Peyer's patch (tissue), 4 donors: ENCODE data around the gene MALL. TPM values are rescaled to one million over a fixed set of nuclear protein-coding genes. Genes with fewer than 3 reads are reported as not detected.
"Not testable (repeated sequence)": the region's sequence is repeated elsewhere in the genome, so short reads cannot be mapped to it uniquely, and the experiment has no call there.

ENCODE experiments used
- DNase-seq, 3 donors: peaks; one replicate each; pipeline ENCODE4 v3.0.0-alpha.2; 2017 to 2019
- H3K27ac ChIP-seq, 4 donors: fragments of 200-600 bp; sonication (generic); one replicate each; pipeline ENCODE4 v1.5.1; 2016 to 2019
- H3K27me3 ChIP-seq, 2 donors: fragments of 200-600 bp; sonication (generic); one replicate each; pipeline ENCODE4 v1.5.1; 2019
- H3K36me3 ChIP-seq, 3 donors: fragments of 200-600 bp; sonication (generic); one replicate each; pipeline ENCODE4 v1.5.1; 2016 to 2019
- H3K4me1 ChIP-seq, 4 donors: fragments of 200-600 bp; sonication (generic); one replicate each; pipeline ENCODE4 v1.5.1; 2016 to 2019
- H3K4me3 ChIP-seq, 4 donors: fragments of 200-600 bp; sonication (generic); 1 replicate in 3 of 4; 2 replicates in 1 of 4; pipeline ENCODE4 v1.5.1; 2016 to 2019; ENCODE audit warnings: mild to moderate bottlenecking in 1 of 4
- H3K9me3 ChIP-seq, 4 donors: fragments of 200-600 bp; sonication (generic); one replicate each; pipeline ENCODE4 v1.5.1; 2016 to 2019; ENCODE audit warnings: mild to moderate bottlenecking in 1 of 4
- small RNA-seq, 2 donors: library from RNA; depleted of rRNA; stranded (forward); fragments of <200 nt; gene quantifications; one replicate each; pipeline ENCODE3, GENCODE V24; 2016
- total RNA-seq, 4 donors: library from RNA; depleted of rRNA; stranded (reverse); fragments of >200 nt; gene quantifications; one replicate each; pipeline ENCODE4 v1.1.0, GENCODE V29; 2016

MALL gene
- total RNA-seq, 4 donors from 2014 or later: 40.4 to 814 (median 603) TPM

DNA sequence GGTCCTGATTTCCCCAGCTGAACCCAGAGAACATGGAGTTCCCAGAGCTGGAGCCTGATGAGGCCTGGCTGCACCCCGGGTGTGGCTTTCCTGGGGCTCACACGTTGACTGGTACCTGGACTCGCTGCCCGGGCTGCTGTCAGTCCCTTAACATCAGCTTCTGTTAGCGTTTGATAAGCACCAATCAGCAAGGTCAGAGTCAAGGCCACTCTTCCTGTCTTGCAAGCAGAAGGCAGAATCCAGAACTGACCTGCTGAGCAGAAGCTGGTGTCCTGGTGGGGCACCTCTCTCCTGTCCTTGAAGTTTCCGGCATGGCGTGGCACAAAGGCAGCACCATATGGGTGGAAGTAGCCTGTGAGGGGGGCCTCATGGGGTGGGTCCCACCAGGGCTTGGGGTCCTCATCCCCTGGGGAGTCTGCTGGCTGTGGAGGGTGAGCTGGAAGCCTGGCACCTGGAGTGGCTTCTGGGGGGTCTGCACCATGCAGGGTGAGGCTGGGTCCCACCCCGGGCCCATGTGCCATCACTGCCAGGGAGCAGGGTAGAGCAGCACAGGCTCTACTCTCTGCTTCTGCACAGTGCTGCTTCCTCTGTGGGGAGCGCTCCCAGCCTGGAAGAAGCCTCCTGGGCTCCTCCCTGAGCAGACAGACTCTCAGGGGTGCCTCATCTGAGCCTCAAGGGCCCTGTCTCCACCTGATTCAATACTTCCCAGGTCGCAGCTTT, 73.5 kb downstream of the MALL start:
- H3K9me3 ChIP-seq, H3K27ac ChIP-seq, H3K36me3 ChIP-seq, H3K4me1 ChIP-seq, H3K27me3 ChIP-seq, H3K4me3 ChIP-seq, DNase-seq: not testable (repeated sequence)

DNA sequence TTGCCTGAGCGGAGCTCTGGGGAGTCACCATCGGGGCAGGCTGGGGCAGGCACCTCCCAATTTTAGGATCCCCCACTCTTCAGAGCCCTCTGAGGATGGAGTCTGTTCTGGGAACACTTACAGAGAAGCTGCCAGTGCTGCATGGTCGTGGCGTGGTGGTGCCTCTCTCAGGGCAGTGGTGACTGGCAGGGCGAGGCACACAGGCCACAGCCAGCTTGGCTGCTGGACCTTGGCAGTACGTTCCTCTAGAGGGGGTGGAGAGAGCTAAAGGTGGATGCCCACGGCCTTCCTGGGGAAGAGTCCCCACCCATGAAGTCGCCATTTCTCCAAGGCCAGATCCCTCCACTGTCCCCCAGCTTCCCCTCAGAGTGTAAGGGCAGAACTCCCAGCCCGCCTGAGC, 78.3 kb downstream of the MALL start:
- H3K9me3 ChIP-seq, H3K4me1 ChIP-seq, H3K27me3 ChIP-seq, H3K36me3 ChIP-seq, DNase-seq, H3K4me3 ChIP-seq, H3K27ac ChIP-seq: not testable (repeated sequence)

GRCh38 chr2:110035384-110035783, 80.2 kb downstream of the MALL start:
- H3K4me3 ChIP-seq, DNase-seq, H3K36me3 ChIP-seq, H3K4me1 ChIP-seq, H3K9me3 ChIP-seq, H3K27me3 ChIP-seq, H3K27ac ChIP-seq: not testable (repeated sequence)

DNA sequence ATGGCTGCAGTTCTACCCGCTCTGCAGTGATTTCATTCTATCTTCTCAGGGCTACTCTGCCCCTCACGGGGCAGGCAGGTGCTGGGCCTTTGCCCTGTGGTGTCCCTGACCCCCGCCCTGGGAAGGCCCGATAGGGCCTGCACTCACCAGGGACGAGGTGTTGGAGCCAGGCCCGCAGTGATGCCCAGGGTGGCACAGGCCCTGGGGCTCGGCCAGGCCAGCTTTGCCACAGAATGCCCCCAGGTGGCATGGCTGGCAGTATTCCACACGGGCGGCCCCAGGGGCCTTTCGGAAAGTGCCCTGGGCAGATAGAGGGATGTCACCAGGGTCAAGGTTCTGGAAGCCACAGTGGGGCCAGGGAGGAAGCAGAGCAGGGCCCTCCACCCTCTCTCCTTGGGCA, 80.7 kb downstream of the MALL start:
- H3K36me3 ChIP-seq, H3K9me3 ChIP-seq, H3K4me3 ChIP-seq, H3K27me3 ChIP-seq, H3K4me1 ChIP-seq, H3K27ac ChIP-seq: not testable (repeated sequence)
- peak in 1 of 3 donors; percentile 13 for DNase-seq

Small RNAs within 50 kb of the gene (small RNA-seq; reads per million reads assigned to genes)
- gene MIR4267: 0 reads per million in 2 donors
- 0 reads per million in 2 donors for gene MIR4436B1

Other genes starting within 250 kb of the MALL start
- 10 to 100 TPM in 1 of 4 donors, 1 to 10 TPM in 3; 1.1 to 11.6 (median 1.9) TPM for gene LIMS3, start 217.1 kb downstream of the MALL start, total RNA-seq
- 10 to 100 TPM in 1 of 4 donors, under 1 TPM in 1, not detected in 2; 0.94 to 20.6 TPM for gene NPHP1, start 89.2 kb upstream of the MALL start, total RNA-seq
- gene MTLN, start 96.7 kb upstream of the MALL start, total RNA-seq: 100 to 1,000 TPM in 2 of 4 donors, 10 to 100 TPM in 2; 33.0 to 153 (median 110) TPM